Omental fat pad (tissue), 4 donors: Measurements from ENCODE around the gene TRAF3IP1. TPM values are rescaled to one million over a fixed set of nuclear protein-coding genes. Genes with fewer than 3 reads are reported as not detected.

Experiments used
- ATAC-seq: fragments of 150-250 bp; one replicate; pipeline ENCODE4 v1.9.1; 2016; ENCODE audit warnings: mild to moderate bottlenecking, moderate library complexity; ENCODE audit not compliant: low FRiP score
- DNase-seq: peaks from one replicate; pipeline ENCODE4 v3.0.0-alpha.2; 2019; ENCODE audit warnings: low spot score
- total RNA-seq, 4 donors: library from RNA; depleted of rRNA; stranded (reverse); fragments of >200 nt; gene quantifications; one replicate each; pipeline ENCODE4 v1.1.0, GENCODE V29; 2016
- TF ChIP-seq, protein P1 (sequence below), 3 donors: fragments of 450-650 bp; IDR thresholded peaks; one replicate each; pipeline ENCODE4 v1.5.1; 2016 to 2017; ENCODE audit warnings: antibody characterized with exemption in 3 of 3, mild to moderate bottlenecking in 3 of 3, moderate library complexity in 2 of 3

Gene TRAF3IP1
- total RNA-seq, 4 donors from 2014 or later, result 8.4 to 15.9 (median 12.5) TPM

- TF ChIP-seq, protein P1, sequence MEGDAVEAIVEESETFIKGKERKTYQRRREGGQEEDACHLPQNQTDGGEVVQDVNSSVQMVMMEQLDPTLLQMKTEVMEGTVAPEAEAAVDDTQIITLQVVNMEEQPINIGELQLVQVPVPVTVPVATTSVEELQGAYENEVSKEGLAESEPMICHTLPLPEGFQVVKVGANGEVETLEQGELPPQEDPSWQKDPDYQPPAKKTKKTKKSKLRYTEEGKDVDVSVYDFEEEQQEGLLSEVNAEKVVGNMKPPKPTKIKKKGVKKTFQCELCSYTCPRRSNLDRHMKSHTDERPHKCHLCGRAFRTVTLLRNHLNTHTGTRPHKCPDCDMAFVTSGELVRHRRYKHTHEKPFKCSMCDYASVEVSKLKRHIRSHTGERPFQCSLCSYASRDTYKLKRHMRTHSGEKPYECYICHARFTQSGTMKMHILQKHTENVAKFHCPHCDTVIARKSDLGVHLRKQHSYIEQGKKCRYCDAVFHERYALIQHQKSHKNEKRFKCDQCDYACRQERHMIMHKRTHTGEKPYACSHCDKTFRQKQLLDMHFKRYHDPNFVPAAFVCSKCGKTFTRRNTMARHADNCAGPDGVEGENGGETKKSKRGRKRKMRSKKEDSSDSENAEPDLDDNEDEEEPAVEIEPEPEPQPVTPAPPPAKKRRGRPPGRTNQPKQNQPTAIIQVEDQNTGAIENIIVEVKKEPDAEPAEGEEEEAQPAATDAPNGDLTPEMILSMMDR (IDR thresholded peaks at IDR 0.05), result no peak
- ATAC-seq, result no peak
- no peak for DNase-seq
Measured at GRCh38 chr2:238428866-238429265, 108.5 kb downstream of the TRAF3IP1 start.

DNA sequence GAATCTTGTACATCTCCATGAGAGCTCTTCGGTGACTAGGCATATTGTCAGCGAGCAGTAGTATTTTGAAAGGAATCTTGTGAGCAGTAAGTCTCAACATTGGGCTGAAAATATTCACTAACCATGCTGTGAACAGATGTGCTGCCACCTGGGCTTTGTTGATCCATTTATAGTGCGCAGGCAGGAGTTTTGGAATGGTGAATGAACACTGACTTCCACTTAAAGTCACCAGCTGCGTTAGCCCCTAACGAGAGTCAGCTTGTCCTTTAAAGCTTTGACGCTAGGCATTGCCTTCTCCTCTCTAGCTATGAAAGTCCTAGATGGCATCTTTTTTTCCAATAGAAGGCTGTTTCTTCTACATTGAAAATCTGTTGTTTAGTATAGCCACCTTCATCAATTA, 110.5 kb downstream of the TRAF3IP1 start:
- DNase-seq (no peak), ATAC-seq (no peak)

DNA sequence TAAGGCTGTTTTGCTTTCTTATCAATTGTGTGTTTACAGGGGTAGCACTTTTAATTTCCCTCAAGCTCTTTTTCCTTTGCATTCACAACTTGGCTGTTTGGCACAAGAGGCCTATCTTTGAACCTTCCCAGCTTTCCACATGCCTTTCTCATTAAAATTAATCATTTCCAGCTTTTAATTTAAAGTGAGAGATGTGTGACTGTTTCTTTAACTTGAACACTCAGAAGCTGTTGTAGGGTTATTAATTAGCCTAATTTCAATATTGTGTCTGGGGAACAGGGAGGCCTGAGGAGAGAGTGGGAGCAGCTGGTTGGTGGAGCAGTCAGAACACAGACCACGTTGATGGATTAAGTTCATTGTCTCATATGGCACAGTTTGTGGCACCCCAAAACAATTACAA, 111.1 kb downstream of the TRAF3IP1 start:
- TF ChIP-seq, protein P1 (IDR thresholded peaks at IDR 0.05), result no peak
- no peak for DNase-seq
- ATAC-seq, result no peak

More for the DNA sequence above, 110.5 kb downstream of the TRAF3IP1 start:
- TF ChIP-seq, protein P1 (IDR thresholded peaks at IDR 0.05), result no peak

DNA sequence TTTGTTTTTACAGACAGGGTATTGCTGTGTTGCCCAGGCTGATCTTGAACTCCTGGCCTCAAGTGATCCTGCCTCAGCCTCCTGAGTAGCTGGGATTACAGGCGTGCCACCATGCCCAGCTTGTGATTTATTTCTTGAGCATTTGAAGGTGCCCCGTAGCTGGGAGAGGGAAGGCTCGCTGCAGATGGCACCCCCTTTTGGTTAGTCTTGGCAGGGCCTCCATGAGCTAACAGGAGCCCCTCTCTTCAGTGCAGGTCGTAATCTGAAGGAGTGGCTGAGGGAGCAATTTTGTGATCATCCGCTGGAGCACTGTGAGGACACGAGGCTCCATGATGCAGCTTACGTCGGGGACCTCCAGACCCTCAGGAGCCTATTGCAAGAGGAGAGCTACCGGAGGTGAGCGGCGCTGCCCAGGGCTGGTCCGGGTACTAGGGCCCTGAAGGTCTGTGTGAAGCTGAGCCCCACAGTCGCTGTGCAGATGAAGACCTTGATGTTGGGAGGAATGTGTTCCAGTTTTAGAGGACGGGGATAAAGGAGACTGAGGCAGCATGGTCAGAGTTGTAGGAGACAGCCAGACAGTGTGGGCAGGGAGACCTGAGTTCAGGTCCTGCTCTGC, 113.1 kb downstream of the TRAF3IP1 start:
- DNase-seq (no peak), ATAC-seq (no peak)
- TF ChIP-seq, protein P1 (IDR thresholded peaks at IDR 0.05), result no peak

- no peak for DNase-seq
- TF ChIP-seq, protein P1 (IDR thresholded peaks at IDR 0.05), result no peak
- ATAC-seq, result no peak
Measured at GRCh38 chr2:238433941-238434845, 113.9 kb downstream of the TRAF3IP1 start.

- TF ChIP-seq, protein P1 (IDR thresholded peaks at IDR 0.05), result no peak
- DNase-seq (no peak), ATAC-seq (no peak)
Measured at GRCh38 chr2:238434846-238435751, 114.8 kb downstream of the TRAF3IP1 start.
